Liver (tissue), 9 donors: Measurements from ENCODE around the gene LSAMP. TPM values are rescaled to one million over a fixed set of nuclear protein-coding genes. Genes with fewer than 3 reads are reported as not detected.

Experiments used
- DNase-seq: peaks from one replicate; pipeline ENCODE4 v3.0.0-alpha.2; 2017; ENCODE audit warnings: low spot score
- H3K27ac ChIP-seq, 2 donors: one replicate each; pipeline ENCODE4 v1.7.0; 2013; ENCODE audit warnings: inconsistent platforms in 2 of 2, low read length in 2 of 2, control low read depth in 1 of 2, low read depth in 1 of 2, mild to moderate bottlenecking in 1 of 2
- H3K27me3 ChIP-seq, 4 donors: one replicate each; pipeline versions ENCODE4 v1.6.1 to v1.7.0; 2013; ENCODE audit warnings: low read length in 3 of 4, inconsistent platforms in 1 of 4, mild to moderate bottlenecking in 1 of 4, moderate library complexity in 1 of 4; ENCODE audit not compliant: control insufficient read depth in 4 of 4, insufficient read depth in 4 of 4
- H3K36me3 ChIP-seq, 4 donors: one replicate each; pipeline versions ENCODE4 v1.6.1 to v1.7.0; 2013; ENCODE audit warnings: low read length in 3 of 4, mild to moderate bottlenecking in 3 of 4, low read depth in 1 of 4, moderate library complexity in 1 of 4; ENCODE audit not compliant: control insufficient read depth in 4 of 4, insufficient read depth in 3 of 4
- H3K4me1 ChIP-seq, 4 donors: one replicate each; pipeline versions ENCODE4 v1.6.1 to v1.7.0; 2013; ENCODE audit warnings: low read length in 3 of 4, mild to moderate bottlenecking in 3 of 4, moderate library complexity in 1 of 4; ENCODE audit not compliant: control insufficient read depth in 4 of 4, insufficient read depth in 4 of 4
- H3K4me3 ChIP-seq, 3 donors: one replicate each; pipeline versions ENCODE4 v1.6.1 to v1.7.0; 2013; ENCODE audit warnings: low read length in 3 of 3, control low read depth in 1 of 3, low read depth in 1 of 3, mild to moderate bottlenecking in 1 of 3
- H3K9ac ChIP-seq, 2 donors: one replicate each; pipeline ENCODE4 v1.7.0; 2013; ENCODE audit warnings: low read length in 2 of 2, mild to moderate bottlenecking in 2 of 2, moderate library complexity in 2 of 2, control low read depth in 1 of 2, low read depth in 1 of 2
- H3K9me3 ChIP-seq, 4 donors: one replicate each; pipeline versions ENCODE4 v1.6.1 to v1.7.0; 2013; ENCODE audit warnings: low read length in 3 of 4; ENCODE audit not compliant: control insufficient read depth in 4 of 4
- EGR1 ChIP-seq, 2 donors: IDR thresholded peaks; 2 replicates each; pipeline ENCODE4 v1.6.1; 2016 to 2018; ENCODE audit warnings: antibody characterized with exemption in 2 of 2, low read depth in 2 of 2
- FOXA2 ChIP-seq: IDR thresholded peaks from 2 replicates; pipeline ENCODE4 v1.6.1; 2016; ENCODE audit warnings: antibody characterized with exemption
- GABPA ChIP-seq, 2 donors: IDR thresholded peaks in 1 of 2; conservative IDR thresholded peaks in 1 of 2; 2 replicates each; pipeline ENCODE4 v1.6.1; 2016; ENCODE audit warnings: antibody characterized with exemption in 2 of 2, mild to moderate bottlenecking in 1 of 2, moderate library complexity in 1 of 2
- HNF4A ChIP-seq, 2 donors: conservative IDR thresholded peaks; 2 replicates each; pipeline ENCODE4 v1.6.1; 2016; ENCODE audit warnings: antibody characterized with exemption in 2 of 2, mild to moderate bottlenecking in 2 of 2
- HNF4G ChIP-seq: IDR thresholded peaks from 2 replicates; pipeline ENCODE4 v1.6.1; 2016; ENCODE audit warnings: antibody characterized with exemption
- JUND ChIP-seq, 2 donors: IDR thresholded peaks; 2 replicates each; pipeline ENCODE4 v1.6.1; 2016; ENCODE audit warnings: antibody characterized with exemption in 2 of 2
- NR2F2 ChIP-seq: IDR thresholded peaks from 2 replicates; pipeline ENCODE4 v1.6.1; 2016; ENCODE audit warnings: antibody characterized with exemption
- RAD21 ChIP-seq, 2 donors: IDR thresholded peaks; 2 replicates each; pipeline ENCODE4 v1.6.1; 2016; ENCODE audit warnings: antibody characterized with exemption in 2 of 2, mild to moderate bottlenecking in 2 of 2
- RXRA ChIP-seq, 2 donors: IDR thresholded peaks; 2 replicates each; pipeline ENCODE4 v1.6.1; 2017 to 2018; ENCODE audit warnings: antibody characterized with exemption in 2 of 2, mild to moderate bottlenecking in 1 of 2
- SP1 ChIP-seq: IDR thresholded peaks from 2 replicates; pipeline ENCODE4 v1.6.1; 2018; ENCODE audit warnings: antibody characterized with exemption, mild to moderate bottlenecking
- TAF1 ChIP-seq: conservative IDR thresholded peaks from 2 replicates; pipeline ENCODE4 v1.6.1; 2016; ENCODE audit warnings: antibody characterized with exemption, mild to moderate bottlenecking
- YY1 ChIP-seq: IDR thresholded peaks from 2 replicates; pipeline ENCODE4 v1.6.1; 2016; ENCODE audit warnings: antibody characterized with exemption, mild to moderate bottlenecking
- WGBS: extraction: QIAGEN DNeasy Blood & Tissue Kit; methylation state at CpG from one replicate; pipeline ENCODE4 v1.1.7; 2013; 5-methylcytosine and 5-hydroxymethylcytosine counted together
- polyA plus RNA-seq, 2 donors: library from polyadenylated mRNA; stranded (reverse) in 1 of 2; unstranded in 1 of 2; fragments of 200-250 nt in 1 of 2; fragments of >200 nt in 1 of 2; fragmentation: Nextera tagmentation in 1 of 2; extraction: Ambion mirVana in 1 of 2; gene quantifications; one replicate each; pipeline versions ENCODE4 v1.2.1 to v1.2.3, GENCODE V29; 2013 to 2015
- total RNA-seq, 2 donors: library from RNA; depleted of rRNA; stranded (reverse); fragments of >200 nt; gene quantifications; one replicate each; pipeline ENCODE4 v1.2.3, GENCODE V29; 2014
- TF ChIP-seq, protein P1 (sequence below): IDR thresholded peaks from 2 replicates; pipeline ENCODE4 v1.6.1; 2016; ENCODE audit warnings: antibody characterized with exemption
- TF ChIP-seq, protein P2 (sequence below): fragments of 150-350 bp; IDR thresholded peaks from 2 replicates; pipeline ENCODE4 v1.5.1; 2017; ENCODE audit warnings: improper control_type of control experiment, low read depth, low read length; ENCODE audit not compliant: missing input control
- TF ChIP-seq, protein P3 (sequence below): IDR thresholded peaks from 2 replicates; pipeline ENCODE4 v1.6.1; 2016; ENCODE audit warnings: antibody characterized with exemption
- TF ChIP-seq, protein P4 (sequence below): IDR thresholded peaks from 2 replicates; pipeline ENCODE4 v1.6.1; 2016; ENCODE audit warnings: antibody characterized with exemption
- donor health status: healthy.
- donor health status: healthy.
- donor health status: healthy.
- donor health status: healthy.
- donor health status: healthy.

The LSAMP gene
- total RNA-seq (under 1 TPM; 0.05 to 0.17 TPM), polyA plus RNA-seq (under 1 TPM; 0.01 to 0.07 TPM)

DNA sequence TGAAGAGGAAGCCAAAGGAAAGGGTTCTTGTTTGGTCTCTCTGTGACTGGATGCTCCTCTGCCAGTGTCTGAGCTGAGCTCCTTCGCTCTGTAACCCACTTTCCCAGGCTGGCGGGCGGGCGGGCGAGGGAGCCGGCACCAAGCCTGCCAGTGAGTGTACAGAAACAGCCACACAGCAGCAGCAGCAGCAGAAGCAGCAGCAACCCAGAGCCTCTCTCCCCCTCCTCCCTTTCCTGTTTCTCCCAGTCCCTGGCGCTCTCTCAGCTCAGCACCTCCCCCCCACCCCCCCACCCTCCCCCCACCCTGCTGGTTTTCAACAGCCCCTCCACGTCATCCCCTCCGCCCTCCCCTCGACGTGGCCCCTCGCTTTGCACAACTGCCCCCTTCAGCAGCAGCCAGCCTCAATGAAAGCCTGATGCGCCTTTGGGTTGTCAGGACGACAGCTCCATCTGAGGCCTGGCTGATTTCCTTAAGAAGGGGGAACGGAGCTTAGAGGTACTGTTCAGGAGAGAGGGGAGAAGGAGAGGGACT lies at the start of gene LSAMP:
Gene LSAMP (minus strand): TSS at position 177 of the 531 bp plus-strand sequence.
- DNase-seq, result no peak
- Histone ChIP-seq H3K9ac (no peak within 1 kb of the TSS), H3K4me3 (peak within 1 kb of the TSS in 1 of 3 donors; percentile 12), H3K4me1 (no peaks in the 10 kb centered on the region), H3K27ac (no peak within 1 kb of the TSS), H3K9me3 (peaks cover 0 to 3% (median 0%) of the 10 kb centered on the region in 4 donors), H3K27me3 (no peaks in the 10 kb centered on the region), H3K36me3 (no peaks in the 10 kb centered on the region)
- WGBS, result 7% methylated on average over 15 of the region's 15 CpGs
- no peak for TF ChIP-seq EGR1 (IDR thresholded peaks at IDR 0.05; ENCODE audit: low read depth in 2 of 2)
- TF ChIP-seq RAD21 (IDR thresholded peaks at IDR 0.05), result no peak
- TF ChIP-seq, protein P1, sequence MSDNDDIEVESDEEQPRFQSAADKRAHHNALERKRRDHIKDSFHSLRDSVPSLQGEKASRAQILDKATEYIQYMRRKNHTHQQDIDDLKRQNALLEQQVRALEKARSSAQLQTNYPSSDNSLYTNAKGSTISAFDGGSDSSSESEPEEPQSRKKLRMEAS, result no peak

DNA sequence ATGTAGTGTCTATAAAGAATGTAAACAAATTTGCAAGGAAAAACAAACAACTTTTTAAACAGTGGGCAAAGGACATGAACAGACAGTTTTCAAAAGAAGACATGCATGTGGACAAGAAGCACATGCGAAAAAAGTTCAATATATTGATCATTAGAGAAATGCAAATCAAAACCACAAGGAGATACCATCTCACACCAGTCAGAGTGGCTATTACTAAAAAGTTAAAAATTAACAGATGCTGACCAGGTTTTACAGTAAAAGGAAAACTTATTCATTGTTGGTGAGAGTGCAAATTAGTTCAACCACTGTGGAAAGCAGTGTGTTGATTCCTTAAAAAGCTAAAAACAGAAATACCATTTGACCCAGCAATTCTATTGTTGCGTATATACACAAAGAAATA lies 47.1 kb upstream of the LSAMP start:
- Histone ChIP-seq H3K9me3 (no peaks in the 10 kb centered on the region), H3K27ac (no peak overlapping the region), H3K9ac (no peak overlapping the region), H3K4me3 (no peak overlapping the region), H3K27me3 (peaks cover 0 to 3% (median 0%) of the 10 kb centered on the region in 4 donors), H3K36me3 (no peaks in the 10 kb centered on the region), H3K4me1 (no peaks in the 10 kb centered on the region)
- 77% methylated on average over 2 of the region's 2 CpGs for WGBS
- TF ChIP-seq, protein P1, result no peak
- no peak for DNase-seq

DNA sequence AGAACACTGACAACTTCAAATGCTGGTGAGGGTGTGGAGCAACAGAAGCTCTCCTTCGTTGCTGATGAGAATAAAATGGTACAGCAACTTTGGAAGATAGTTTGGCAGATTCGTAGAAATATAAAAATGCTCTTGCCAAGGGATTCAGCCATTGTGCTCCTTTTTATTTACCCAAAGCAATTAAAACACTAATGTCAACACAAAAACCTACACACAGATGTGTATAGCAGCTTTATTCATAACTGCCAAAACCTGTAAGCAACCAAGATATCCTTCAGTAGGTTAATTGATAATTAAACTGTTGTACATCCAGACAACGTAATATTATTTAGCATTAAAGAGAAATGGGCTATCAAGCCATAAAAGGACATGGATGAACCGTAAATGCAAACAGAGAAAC lies 37.8 kb upstream of the LSAMP start:
- Histone ChIP-seq H3K4me1 (no peaks in the 10 kb centered on the region), H3K27me3 (no peaks in the 10 kb centered on the region), H3K27ac (no peak overlapping the region), H3K9ac (no peak overlapping the region), H3K4me3 (no peak overlapping the region), H3K9me3 (peaks cover 0 to 6% (median under 1%) of the 10 kb centered on the region in 4 donors), H3K36me3 (no peaks in the 10 kb centered on the region)
- WGBS, result 50% methylated on average over 4 of the region's 4 CpGs
- DNase-seq, result no peak
- TF ChIP-seq, protein P2, sequence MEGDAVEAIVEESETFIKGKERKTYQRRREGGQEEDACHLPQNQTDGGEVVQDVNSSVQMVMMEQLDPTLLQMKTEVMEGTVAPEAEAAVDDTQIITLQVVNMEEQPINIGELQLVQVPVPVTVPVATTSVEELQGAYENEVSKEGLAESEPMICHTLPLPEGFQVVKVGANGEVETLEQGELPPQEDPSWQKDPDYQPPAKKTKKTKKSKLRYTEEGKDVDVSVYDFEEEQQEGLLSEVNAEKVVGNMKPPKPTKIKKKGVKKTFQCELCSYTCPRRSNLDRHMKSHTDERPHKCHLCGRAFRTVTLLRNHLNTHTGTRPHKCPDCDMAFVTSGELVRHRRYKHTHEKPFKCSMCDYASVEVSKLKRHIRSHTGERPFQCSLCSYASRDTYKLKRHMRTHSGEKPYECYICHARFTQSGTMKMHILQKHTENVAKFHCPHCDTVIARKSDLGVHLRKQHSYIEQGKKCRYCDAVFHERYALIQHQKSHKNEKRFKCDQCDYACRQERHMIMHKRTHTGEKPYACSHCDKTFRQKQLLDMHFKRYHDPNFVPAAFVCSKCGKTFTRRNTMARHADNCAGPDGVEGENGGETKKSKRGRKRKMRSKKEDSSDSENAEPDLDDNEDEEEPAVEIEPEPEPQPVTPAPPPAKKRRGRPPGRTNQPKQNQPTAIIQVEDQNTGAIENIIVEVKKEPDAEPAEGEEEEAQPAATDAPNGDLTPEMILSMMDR, result no peak
- TF ChIP-seq GABPA (IDR thresholded peaks at IDR 0.05 in 1 of 2, conservative IDR thresholded peaks at IDR 0.05 in 1 of 2), result no peak
- no peak for TF ChIP-seq JUND (IDR thresholded peaks at IDR 0.05)
- no peak for TF ChIP-seq FOXA2
- TF ChIP-seq RXRA (IDR thresholded peaks at IDR 0.05), result no peak
- TF ChIP-seq, protein P3, sequence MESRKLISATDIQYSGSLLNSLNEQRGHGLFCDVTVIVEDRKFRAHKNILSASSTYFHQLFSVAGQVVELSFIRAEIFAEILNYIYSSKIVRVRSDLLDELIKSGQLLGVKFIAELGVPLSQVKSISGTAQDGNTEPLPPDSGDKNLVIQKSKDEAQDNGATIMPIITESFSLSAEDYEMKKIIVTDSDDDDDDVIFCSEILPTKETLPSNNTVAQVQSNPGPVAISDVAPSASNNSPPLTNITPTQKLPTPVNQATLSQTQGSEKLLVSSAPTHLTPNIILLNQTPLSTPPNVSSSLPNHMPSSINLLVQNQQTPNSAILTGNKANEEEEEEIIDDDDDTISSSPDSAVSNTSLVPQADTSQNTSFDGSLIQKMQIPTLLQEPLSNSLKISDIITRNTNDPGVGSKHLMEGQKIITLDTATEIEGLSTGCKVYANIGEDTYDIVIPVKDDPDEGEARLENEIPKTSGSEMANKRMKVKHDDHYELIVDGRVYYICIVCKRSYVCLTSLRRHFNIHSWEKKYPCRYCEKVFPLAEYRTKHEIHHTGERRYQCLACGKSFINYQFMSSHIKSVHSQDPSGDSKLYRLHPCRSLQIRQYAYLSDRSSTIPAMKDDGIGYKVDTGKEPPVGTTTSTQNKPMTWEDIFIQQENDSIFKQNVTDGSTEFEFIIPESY, result no peak
- TF ChIP-seq HNF4A (conservative IDR thresholded peaks at IDR 0.05), result no peak
- no peak for TF ChIP-seq SP1
- TF ChIP-seq NR2F2, result no peak
- TF ChIP-seq EGR1 (IDR thresholded peaks at IDR 0.05; ENCODE audit: low read depth in 2 of 2), result no peak
- TF ChIP-seq, protein P4, sequence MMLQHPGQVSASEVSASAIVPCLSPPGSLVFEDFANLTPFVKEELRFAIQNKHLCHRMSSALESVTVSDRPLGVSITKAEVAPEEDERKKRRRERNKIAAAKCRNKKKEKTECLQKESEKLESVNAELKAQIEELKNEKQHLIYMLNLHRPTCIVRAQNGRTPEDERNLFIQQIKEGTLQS, result no peak
- TF ChIP-seq YY1, result no peak
- TF ChIP-seq TAF1, result no peak
- no peak for TF ChIP-seq HNF4G
